ENCODE data around the gene CENPX.
"Not testable (repeated sequence)": the region's sequence is repeated elsewhere in the genome, so short reads cannot be mapped to it uniquely, and the experiment has no call there.

CENPX gene

GRCh38 chr17:81998212-81998611 lies 24.5 kb downstream of the CENPX start:
- no peak for DNase-seq (ENCODE audit: low read depth)

- no peak for DNase-seq (ENCODE audit: low read depth)
Observed at GRCh38 chr17:81996757-81997441, 25.8 kb downstream of the CENPX start.

- DNase-seq (ENCODE audit: low read depth) = no peak
Observed at GRCh38 chr17:81996232-81996756, 26.4 kb downstream of the CENPX start.

- DNase-seq (ENCODE audit: low read depth) = no peak
Observed at GRCh38 chr17:81995463-81996231, 27.0 kb downstream of the CENPX start.

- no peak for DNase-seq (ENCODE audit: low read depth)
Observed at GRCh38 chr17:81994593-81995462, 27.9 kb downstream of the CENPX start.

- DNase-seq (ENCODE audit: low read depth) = no peak
Observed at GRCh38 chr17:81993729-81994592, 28.7 kb downstream of the CENPX start.

GRCh38 chr17:81992306-81993102 lies 30.2 kb downstream of the CENPX start:
- DNase-seq (ENCODE audit: low read depth) = no peak

- DNase-seq (ENCODE audit: low read depth) = no peak
Observed at GRCh38 chr17:81991684-81992305, 30.9 kb downstream of the CENPX start.

- no peak for DNase-seq (ENCODE audit: low read depth)
Observed at GRCh38 chr17:81990836-81991683, 31.6 kb downstream of the CENPX start.

GRCh38 chr17:81987161-81987770 lies 35.4 kb downstream of the CENPX start:
- DNase-seq (ENCODE audit: low read depth) = no peak

GRCh38 chr17:81986606-81987005 lies 36.1 kb downstream of the CENPX start:
- no peak for DNase-seq (ENCODE audit: low read depth)

- DNase-seq (ENCODE audit: low read depth) = no peak
Observed at GRCh38 chr17:81984773-81985410, 37.8 kb downstream of the CENPX start.

GRCh38 chr17:81983639-81984373 lies 38.9 kb downstream of the CENPX start:
- DNase-seq (ENCODE audit: low read depth) = no peak

- no peak for DNase-seq (ENCODE audit: low read depth)
Observed at GRCh38 chr17:81983011-81983638, 39.6 kb downstream of the CENPX start.

GRCh38 chr17:81981511-81981910 lies 41.2 kb downstream of the CENPX start:
- DNase-seq (ENCODE audit: low read depth) = not testable (repeated sequence)

- no peak for DNase-seq (ENCODE audit: low read depth)
Observed at GRCh38 chr17:81980707-81981343, 41.9 kb downstream of the CENPX start.

All from HS-5 (cell line).